HL-60 (cell line): Measurements from ENCODE around the gene MIF.

ENCODE experiments used
- DNase-seq, 2 experiments: peaks; one replicate each; pipeline ENCODE4 v3.0.0-alpha.2; 2010 to 2020; ENCODE audit warnings: low read depth in 1 of 2, low spot score in 1 of 2
- H3K27ac ChIP-seq: fragments of 250-450 bp; sonication (Bioruptor Pico); replicated peaks from 2 replicates; pipeline ENCODE4 v1.5.1; 2020; ENCODE audit warnings: mild to moderate bottlenecking, moderate library complexity
- H3K27me3 ChIP-seq: fragments of 250-450 bp; sonication (Bioruptor Pico); 2 replicates; pipeline ENCODE4 v1.5.1; 2021; ENCODE audit warnings: mild to moderate bottlenecking, moderate library complexity; ENCODE audit not compliant: insufficient read depth, poor library complexity, severe bottlenecking
- H3K4me3 ChIP-seq: replicated peaks from 2 replicates; pipeline ENCODE4 v1.5.1; 2011; ENCODE audit warnings: mild to moderate bottlenecking, control low read depth, low read length; ENCODE audit not compliant: insufficient read depth
- GABPA ChIP-seq: IDR thresholded peaks from 2 replicates; pipeline ENCODE4 v1.6.1; 2012; ENCODE audit warnings: low read depth
- POLR2AphosphoS5 ChIP-seq: IDR thresholded peaks from 2 replicates; pipeline ENCODE4 v1.6.1; 2012; ENCODE audit warnings: low read depth
- SPI1 ChIP-seq: IDR thresholded peaks from 2 replicates; pipeline ENCODE4 v1.6.1; 2012; ENCODE audit warnings: low read depth, mild to moderate bottlenecking, borderline replicate concordance
- TF ChIP-seq, protein P1 (sequence below): IDR thresholded peaks from 2 replicates; pipeline ENCODE4 v1.6.1; 2012; ENCODE audit warnings: low read depth; ENCODE audit not compliant: insufficient replicate concordance
- TF ChIP-seq, protein P2 (sequence below): IDR thresholded peaks from one replicate; pipeline ENCODE4 v1.5.1; 2011; ENCODE audit warnings: low read length, control low read depth, inconsistent platforms; ENCODE audit not compliant: insufficient read depth

MIF gene

DNA sequence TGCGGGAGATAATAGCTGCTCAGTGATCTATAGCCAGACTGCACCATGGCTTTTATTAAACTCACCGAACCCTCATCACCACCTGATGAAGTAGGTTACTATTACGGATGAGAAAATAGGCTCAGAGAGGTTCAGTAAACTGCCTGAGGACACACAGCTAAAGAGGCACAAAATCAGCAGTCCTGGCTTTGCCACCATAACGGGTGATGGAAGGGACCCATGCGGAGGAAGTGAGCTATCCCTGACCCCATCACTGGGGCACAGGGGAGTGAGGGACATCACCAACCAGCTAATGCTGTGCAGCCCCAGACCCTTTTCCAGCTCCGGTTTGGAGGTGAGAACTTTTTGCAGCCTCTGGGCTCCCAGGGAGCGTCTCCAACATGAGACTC is 48.1 kb upstream of the MIF start:
- no peak for DNase-seq
- no peak for TF ChIP-seq POLR2AphosphoS5
- TF ChIP-seq, protein P1, sequence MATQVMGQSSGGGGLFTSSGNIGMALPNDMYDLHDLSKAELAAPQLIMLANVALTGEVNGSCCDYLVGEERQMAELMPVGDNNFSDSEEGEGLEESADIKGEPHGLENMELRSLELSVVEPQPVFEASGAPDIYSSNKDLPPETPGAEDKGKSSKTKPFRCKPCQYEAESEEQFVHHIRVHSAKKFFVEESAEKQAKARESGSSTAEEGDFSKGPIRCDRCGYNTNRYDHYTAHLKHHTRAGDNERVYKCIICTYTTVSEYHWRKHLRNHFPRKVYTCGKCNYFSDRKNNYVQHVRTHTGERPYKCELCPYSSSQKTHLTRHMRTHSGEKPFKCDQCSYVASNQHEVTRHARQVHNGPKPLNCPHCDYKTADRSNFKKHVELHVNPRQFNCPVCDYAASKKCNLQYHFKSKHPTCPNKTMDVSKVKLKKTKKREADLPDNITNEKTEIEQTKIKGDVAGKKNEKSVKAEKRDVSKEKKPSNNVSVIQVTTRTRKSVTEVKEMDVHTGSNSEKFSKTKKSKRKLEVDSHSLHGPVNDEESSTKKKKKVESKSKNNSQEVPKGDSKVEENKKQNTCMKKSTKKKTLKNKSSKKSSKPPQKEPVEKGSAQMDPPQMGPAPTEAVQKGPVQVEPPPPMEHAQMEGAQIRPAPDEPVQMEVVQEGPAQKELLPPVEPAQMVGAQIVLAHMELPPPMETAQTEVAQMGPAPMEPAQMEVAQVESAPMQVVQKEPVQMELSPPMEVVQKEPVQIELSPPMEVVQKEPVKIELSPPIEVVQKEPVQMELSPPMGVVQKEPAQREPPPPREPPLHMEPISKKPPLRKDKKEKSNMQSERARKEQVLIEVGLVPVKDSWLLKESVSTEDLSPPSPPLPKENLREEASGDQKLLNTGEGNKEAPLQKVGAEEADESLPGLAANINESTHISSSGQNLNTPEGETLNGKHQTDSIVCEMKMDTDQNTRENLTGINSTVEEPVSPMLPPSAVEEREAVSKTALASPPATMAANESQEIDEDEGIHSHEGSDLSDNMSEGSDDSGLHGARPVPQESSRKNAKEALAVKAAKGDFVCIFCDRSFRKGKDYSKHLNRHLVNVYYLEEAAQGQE: no peak
- no peak for TF ChIP-seq GABPA
- TF ChIP-seq, protein P2, sequence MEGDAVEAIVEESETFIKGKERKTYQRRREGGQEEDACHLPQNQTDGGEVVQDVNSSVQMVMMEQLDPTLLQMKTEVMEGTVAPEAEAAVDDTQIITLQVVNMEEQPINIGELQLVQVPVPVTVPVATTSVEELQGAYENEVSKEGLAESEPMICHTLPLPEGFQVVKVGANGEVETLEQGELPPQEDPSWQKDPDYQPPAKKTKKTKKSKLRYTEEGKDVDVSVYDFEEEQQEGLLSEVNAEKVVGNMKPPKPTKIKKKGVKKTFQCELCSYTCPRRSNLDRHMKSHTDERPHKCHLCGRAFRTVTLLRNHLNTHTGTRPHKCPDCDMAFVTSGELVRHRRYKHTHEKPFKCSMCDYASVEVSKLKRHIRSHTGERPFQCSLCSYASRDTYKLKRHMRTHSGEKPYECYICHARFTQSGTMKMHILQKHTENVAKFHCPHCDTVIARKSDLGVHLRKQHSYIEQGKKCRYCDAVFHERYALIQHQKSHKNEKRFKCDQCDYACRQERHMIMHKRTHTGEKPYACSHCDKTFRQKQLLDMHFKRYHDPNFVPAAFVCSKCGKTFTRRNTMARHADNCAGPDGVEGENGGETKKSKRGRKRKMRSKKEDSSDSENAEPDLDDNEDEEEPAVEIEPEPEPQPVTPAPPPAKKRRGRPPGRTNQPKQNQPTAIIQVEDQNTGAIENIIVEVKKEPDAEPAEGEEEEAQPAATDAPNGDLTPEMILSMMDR: no peak
- no peak for TF ChIP-seq SPI1
- H3K4me3 ChIP-seq: no peak overlapping the region
- H3K27ac ChIP-seq: no peak overlapping the region
- no peaks in the 10 kb centered on the region for H3K27me3 ChIP-seq

DNA sequence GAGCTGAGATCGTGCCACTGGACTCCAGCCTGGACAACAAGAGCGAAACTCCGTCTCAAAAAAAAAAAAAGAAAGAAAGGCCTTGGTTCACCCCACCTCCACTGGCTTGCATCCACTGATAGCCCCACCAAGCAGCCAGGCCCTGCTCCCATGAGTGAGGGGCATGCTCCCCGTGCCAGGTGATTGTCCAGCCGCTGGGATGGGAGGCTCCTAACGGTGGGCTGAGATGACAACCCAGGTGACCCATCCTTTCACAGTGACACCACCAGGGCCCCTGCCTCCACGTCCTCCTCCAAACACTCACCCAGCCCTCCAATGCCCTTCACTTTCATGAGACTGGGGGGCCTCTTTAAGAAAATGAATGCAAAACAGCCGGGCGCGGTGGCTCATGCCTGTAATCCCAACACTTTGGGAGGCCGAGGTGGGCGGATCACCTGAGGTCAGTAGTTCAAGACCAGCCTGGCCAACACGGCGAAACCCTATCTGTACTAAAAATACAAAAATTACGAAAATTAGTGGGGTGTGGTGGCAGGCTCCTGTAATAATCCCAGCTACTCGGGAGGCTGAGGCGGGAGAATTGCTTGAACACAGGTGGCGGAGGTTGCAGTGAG is 46.8 kb upstream of the MIF start:
- TF ChIP-seq GABPA (no peak), POLR2AphosphoS5 (no peak)
- TF ChIP-seq, protein P1: no peak
- TF ChIP-seq, protein P2: no peak
- no peak overlapping the region for H3K27ac ChIP-seq
- no peaks in the 10 kb centered on the region for H3K27me3 ChIP-seq
- H3K4me3 ChIP-seq: no peak overlapping the region
- DNase-seq: no peak

DNA sequence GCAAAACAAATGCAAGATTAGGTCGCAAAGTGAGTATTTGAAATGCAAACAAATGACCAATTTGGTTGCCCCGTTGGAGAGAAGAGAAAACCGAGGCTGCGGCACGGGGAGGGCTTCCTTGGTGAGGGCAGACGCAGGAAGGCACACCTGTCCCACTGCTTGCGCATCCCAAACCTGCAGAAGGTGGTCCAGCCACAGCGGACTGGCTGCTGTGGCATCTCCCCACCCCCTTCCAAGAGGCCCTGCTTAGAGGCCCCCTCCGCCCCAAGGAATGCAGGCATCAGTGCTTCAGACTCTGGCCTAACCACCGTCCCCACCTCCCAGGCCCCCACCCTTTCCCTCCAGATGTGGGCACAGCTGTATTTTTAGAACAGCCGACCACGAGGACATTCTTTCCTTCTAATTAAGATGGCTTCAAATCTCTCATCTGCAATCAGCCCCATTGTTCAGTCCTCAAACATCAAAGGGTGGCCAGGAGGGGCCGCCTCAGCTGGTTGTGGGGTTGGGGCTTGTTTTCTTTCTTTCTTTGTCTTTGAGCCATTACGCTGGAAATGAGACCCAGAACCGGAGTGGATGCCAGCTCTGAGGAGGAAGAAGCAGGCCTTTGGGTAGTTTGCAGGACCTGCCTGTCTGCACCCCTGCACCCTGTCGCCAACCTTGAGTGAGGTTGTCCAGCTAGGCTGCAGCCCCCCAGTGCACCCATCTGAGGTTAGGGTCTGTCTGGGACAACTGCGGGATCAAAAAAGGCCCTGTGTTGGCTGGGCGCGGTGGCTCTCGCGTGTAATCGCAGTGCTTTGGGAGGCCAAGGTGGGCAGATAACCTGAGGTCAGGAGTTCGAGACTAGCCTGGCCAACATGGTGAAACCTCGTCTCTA is 46.0 kb upstream of the MIF start:
- no peaks in the 10 kb centered on the region for H3K27me3 ChIP-seq
- no peak overlapping the region for H3K4me3 ChIP-seq
- H3K27ac ChIP-seq: no peak overlapping the region
- no peak for DNase-seq
- TF ChIP-seq GABPA (no peak), SPI1 (no peak), POLR2AphosphoS5 (no peak)
- TF ChIP-seq, protein P1: no peak
- TF ChIP-seq, protein P2: no peak
